Heart left ventricle (tissue), 16 donors: ENCODE measurements around the gene HUNK. TPM values are rescaled to one million over a fixed set of nuclear protein-coding genes. Genes with fewer than 3 reads are reported as not detected.
A peak's percentile ranks its signal among the peaks of the same experiment; 100 is the strongest.

Experiments used
- ATAC-seq, 4 donors: fragments of 200-7000 bp; cut with Tn5 transposase; one replicate each; pipeline ENCODE4 v1.9.1; 2020 to 2022; ENCODE audit warnings: moderate library complexity in 4 of 4, mild to moderate bottlenecking in 3 of 4, moderate number of reproducible peaks in 1 of 4
- DNase-seq, 5 donors: peaks; one replicate each; pipeline ENCODE4 v3.0.0-alpha.2; 2020
- H3K27ac ChIP-seq, 12 donors: fragments of 200-600 bp; sonication (generic) in 4 of 12; one replicate each; pipeline versions ENCODE4 v1.5.0 to v1.8.0; 2016 to 2022; ENCODE audit warnings: mild to moderate bottlenecking in 2 of 12
- H3K27me3 ChIP-seq, 9 donors: fragments of 200-600 bp; sonication (generic) in 2 of 9; one replicate each; pipeline versions ENCODE4 v1.5.1 to v1.8.0; 2016 to 2022; ENCODE audit warnings: mild to moderate bottlenecking in 3 of 9
- H3K36me3 ChIP-seq, 9 donors: fragments of 200-600 bp; sonication (generic) in 2 of 9; one replicate each; pipeline versions ENCODE4 v1.5.0 to v1.8.0; 2018 to 2022; ENCODE audit warnings: mild to moderate bottlenecking in 2 of 9
- H3K4me1 ChIP-seq, 12 donors: fragments of 200-600 bp; sonication (generic) in 4 of 12; one replicate each; pipeline versions ENCODE4 v1.5.0 to v1.8.0; 2016 to 2022; ENCODE audit warnings: mild to moderate bottlenecking in 3 of 12
- H3K4me3 ChIP-seq, 12 donors: fragments of 200-600 bp; sonication (generic) in 4 of 12; one replicate each; pipeline versions ENCODE4 v1.5.0 to v1.8.0; 2017 to 2022; ENCODE audit warnings: mild to moderate bottlenecking in 9 of 12, moderate library complexity in 4 of 12
- H3K9me3 ChIP-seq, 12 donors: fragments of 200-600 bp; sonication (generic) in 4 of 12; one replicate each; pipeline versions ENCODE4 v1.5.0 to v1.8.0; 2016 to 2022; ENCODE audit warnings: mild to moderate bottlenecking in 1 of 12
- CTCF ChIP-seq, 12 donors: fragments of 200-600 bp; sonication (generic) in 4 of 12; IDR thresholded peaks; one replicate each; pipeline versions ENCODE4 v1.5.0 to v1.8.0; 2018 to 2022; ENCODE audit warnings: antibody characterized with exemption in 12 of 12, mild to moderate bottlenecking in 5 of 12
- POLR2A ChIP-seq, 2 donors: fragments of 450-650 bp; IDR thresholded peaks; one replicate each; pipeline ENCODE4 v1.6.1; 2017; ENCODE audit warnings: antibody characterized with exemption in 2 of 2, mild to moderate bottlenecking in 2 of 2, moderate library complexity in 2 of 2
- WGBS, 4 donors: extraction: QIAGEN DNeasy Blood & Tissue Kit in 2 of 4; methylation state at CpG; one replicate each; pipeline versions ENCODE4 v1.1.5 to v1.1.7; 2013 to 2018; 5-methylcytosine and 5-hydroxymethylcytosine counted together
- intact Hi-C, 10 donors: fragments of 100-400 bp; cut with DNase I; formaldehyde crosslinking; loops; one replicate each; pipeline versions ENCODE4 v1.11.1 to v1.14.2; 2022
- polyA plus RNA-seq, 2 donors: library from polyadenylated mRNA; stranded (reverse); fragments of 200-250 nt; gene quantifications; one replicate each; pipeline ENCODE4 v1.2.3, GENCODE V29; 2013
- total RNA-seq, 9 donors: library from RNA; depleted of rRNA in 2 of 9; stranded (reverse); fragments of >200 nt in 2 of 9; fragmentation: NEBNext Ultra II Directional in 3 of 9; extraction: Animal tissue kit (Norgen Biotek cat#: 25700) in 3 of 9; gene quantifications; one replicate each; pipeline versions ENCODE4 v1.1.0 to v1.2.4, GENCODE V29; 2016 to 2023
- donor health status: ischemic (EF 13 %, LVEDD 7.1; RV severe dilation, severe dysfunction).
- donor health status: healthy with polysubstance abuse.
- donor health status: DM: no; HTN: yes; CAD: no.
- donor health status: DM: no; HTN: no; CAD: no.
- donor health status: ischemic (EF 25% LVEDD 6.9; RV normal size, moderate dysfunction).
- donor health status: ischemic (EF 25% LVEDD 5.7; RV mildly dilated, moderate dysfunction).
- donor health status: healthy.
- donor health status: DM: yes; HTN: yes; CAD: no.
- donor health status: ischemic (EF 35%, LVEDD 5.7; RV mildly dilated, moderate dysfunction).
- donor health status: nonischemic (EF 11% LVEDD 7.7; RV severe dilation, severe dysfunction).
- donor health status: DM: yes; HTN: yes; CAD: no.
- donor health status: PGD.
- donor health status: ischemic (EF 29% LVEDD 5.4; RV normal size, mild dysfunction).
- donor health status: nonischemic (EF 23%, LVEDD 6.1; RV moderate dilation, normal function).

Gene HUNK
- total and polyA plus RNA-seq, 11 donors: 0.02 to 1.4 (median 0.22) TPM

GRCh38 chr21:31983120-31983519 is 110.3 kb downstream of the HUNK start:
- 81 to 92% (median 88%) methylated on average over 4 of the region's 4 CpGs for whole genome bisulfite sequencing, 4 donors
- Histone ChIP-seq H3K27ac (no peak overlapping the region), H3K36me3 (no peaks in the 10 kb centered on the region), H3K4me1 (no peaks in the 10 kb centered on the region), H3K27me3 (no peaks in the 10 kb centered on the region), H3K4me3 (no peak overlapping the region), H3K9me3 (peaks cover 0 to 3% (median 0%) of the 10 kb centered on the region in 12 donors)
- DNase-seq: no peak
- intact Hi-C loops: no loop called here
- no peak for ATAC-seq
- TF ChIP-seq CTCF (IDR thresholded peaks at IDR 0.05) (no peak), POLR2A (IDR thresholded peaks at IDR 0.05) (no peak)

- intact Hi-C loops: no loop called here
- Histone ChIP-seq H3K4me1 (no peaks in the 10 kb centered on the region), H3K27ac (no peak overlapping the region), H3K27me3 (no peaks in the 10 kb centered on the region), H3K36me3 (no peaks in the 10 kb centered on the region), H3K9me3 (peaks cover 0 to 3% (median 0%) of the 10 kb centered on the region in 12 donors), H3K4me3 (no peak overlapping the region)
- 92 to 96% (median 94%) methylated on average over 7 to 8 of the region's 8 CpGs for WGBS, 4 donors
- no peak for DNase-seq
- TF ChIP-seq CTCF (IDR thresholded peaks at IDR 0.05): no peak
- TF ChIP-seq POLR2A (IDR thresholded peaks at IDR 0.05): no peak
- ATAC-seq: no peak
These were observed 110.7 kb downstream of the HUNK start for GRCh38 chr21:31983554-31983953.

- TF ChIP-seq CTCF (IDR thresholded peaks at IDR 0.05) (no peak), POLR2A (IDR thresholded peaks at IDR 0.05) (no peak)
- Histone ChIP-seq H3K9me3 (peaks cover 0 to 3% (median 0%) of the 10 kb centered on the region in 12 donors), H3K27me3 (no peaks in the 10 kb centered on the region), H3K4me3 (no peak overlapping the region), H3K36me3 (no peaks in the 10 kb centered on the region), H3K4me1 (no peaks in the 10 kb centered on the region), H3K27ac (no peak overlapping the region)
- intact Hi-C loops: no loop called here
- DNase-seq (no peak), ATAC-seq (no peak)
- 88 to 89% (median 88%) methylated on average over 7 of the region's 7 CpGs for WGBS, 4 donors
These were observed 112.6 kb downstream of the HUNK start for GRCh38 chr21:31985398-31985797.

GRCh38 chr21:31986035-31986856 is 113.4 kb downstream of the HUNK start:
- peak in 1 of 4 donors; percentile 29 for ATAC-seq
- intact Hi-C loops: no loop called here
- DNase-seq: no peak
- Histone ChIP-seq H3K27me3 (no peaks in the 10 kb centered on the region), H3K4me1 (no peaks in the 10 kb centered on the region), H3K9me3 (no peaks in the 10 kb centered on the region), H3K36me3 (no peaks in the 10 kb centered on the region), H3K4me3 (no peak overlapping the region), H3K27ac (no peak overlapping the region)
- WGBS, 4 donors: 91 to 94% (median 93%) methylated on average over 17 of the region's 17 CpGs
- TF ChIP-seq CTCF (IDR thresholded peaks at IDR 0.05): no peak
